Neural progenitor cell (in vitro differentiated cells): ENCODE data around the gene CYB561. TPM values are rescaled to one million over a fixed set of nuclear protein-coding genes. Genes with fewer than 3 reads are reported as not detected.
A peak's percentile ranks its signal among the peaks of the same experiment; 100 is the strongest.

Experiments used
- DNase-seq: peaks from one replicate; pipeline ENCODE4 v3.0.0-alpha.2; 2016; ENCODE audit warnings: low spot score
- H2AFZ ChIP-seq: fragments of 200-600 bp; sonication (generic); replicated peaks from 2 replicates; pipeline ENCODE4 v1.6.1; 2016; ENCODE audit warnings: antibody characterized with exemption
- H3F3A ChIP-seq: fragments of 200-600 bp; sonication (generic); 2 replicates; pipeline ENCODE4 v1.6.1; 2016; ENCODE audit warnings: antibody characterized with exemption, low read depth
- H3K27ac ChIP-seq: fragments of 200-600 bp; sonication (generic); 2 replicates; pipeline ENCODE4 v1.5.1; 2016; ENCODE audit warnings: mild to moderate bottlenecking
- H3K27me3 ChIP-seq: fragments of 200-600 bp; sonication (generic); 2 replicates; pipeline ENCODE4 v1.6.1; 2016; ENCODE audit warnings: mild to moderate bottlenecking, moderate library complexity
- H3K36me3 ChIP-seq: fragments of 200-600 bp; sonication (generic); 2 replicates; pipeline ENCODE4 v1.5.1; 2016
- H3K4me1 ChIP-seq: fragments of 200-600 bp; sonication (generic); 2 replicates; pipeline ENCODE4 v1.6.1; 2016; ENCODE audit warnings: mixed run types
- H3K4me2 ChIP-seq: fragments of 200-600 bp; sonication (generic); 2 replicates; pipeline ENCODE4 v1.6.1; 2016
- H3K4me3 ChIP-seq: fragments of 200-600 bp; sonication (generic); 2 replicates; pipeline ENCODE4 v1.5.1; 2016
- H3K79me2 ChIP-seq: fragments of 200-600 bp; sonication (generic); 2 replicates; pipeline ENCODE4 v1.6.1; 2016; ENCODE audit warnings: low read depth
- H3K9ac ChIP-seq: fragments of 200-600 bp; sonication (generic); 2 replicates; pipeline ENCODE4 v1.6.1; 2016
- H3K9me3 ChIP-seq: fragments of 200-600 bp; sonication (generic); 2 replicates; pipeline ENCODE4 v1.5.1; 2016; ENCODE audit warnings: low read depth
- H4K20me1 ChIP-seq: fragments of 200-600 bp; sonication (generic); 2 replicates; pipeline ENCODE4 v1.6.1; 2016; ENCODE audit warnings: low read depth
- H3K27ac Mint-ChIP-seq: 3 replicates; pipeline ENCODE4 v1.8.0; 2021; ENCODE audit warnings: mixed read lengths
- H3K27me3 Mint-ChIP-seq: 2 replicates; pipeline ENCODE4 v1.8.0; 2022; ENCODE audit warnings: low read depth, mild to moderate bottlenecking, inconsistent platforms, moderate library complexity, mixed read lengths; ENCODE audit not compliant: insufficient read depth
- H3K36me3 Mint-ChIP-seq: 3 replicates; pipeline ENCODE4 v1.8.0; 2021; ENCODE audit warnings: mixed read lengths
- H3K4me1 Mint-ChIP-seq: 3 replicates; pipeline ENCODE4 v1.8.0; 2021; ENCODE audit warnings: mixed read lengths
- H3K4me3 Mint-ChIP-seq: 3 replicates; pipeline ENCODE4 v1.8.0; 2021; ENCODE audit warnings: mild to moderate bottlenecking, moderate library complexity, mixed read lengths
- H3K9me3 Mint-ChIP-seq: 3 replicates; pipeline ENCODE4 v1.8.0; 2020; ENCODE audit warnings: mixed read lengths
- EZH2 ChIP-seq: fragments of 200-600 bp; sonication (generic); IDR thresholded peaks from 2 replicates; pipeline ENCODE4 v1.6.1; 2017; ENCODE audit warnings: antibody characterized with exemption, mild to moderate bottlenecking, moderate library complexity
- EZH2phosphoT487 ChIP-seq: fragments of 200-600 bp; sonication (generic); IDR thresholded peaks from 2 replicates; pipeline ENCODE4 v1.6.1; 2017; ENCODE audit warnings: antibody characterized with exemption
- total RNA-seq: library from RNA; depleted of rRNA; stranded (reverse); fragments of >200 nt; gene quantifications from 2 replicates; pipeline ENCODE4 v1.2.3, GENCODE V29; 2015; ENCODE audit warnings: low replicate concordance
- TF ChIP-seq, protein P1 (sequence below): fragments of 200-600 bp; sonication (generic); IDR thresholded peaks from 2 replicates; pipeline ENCODE4 v1.5.1; 2017; ENCODE audit warnings: antibody characterized with exemption, mild to moderate bottlenecking

The CYB561 gene, protein sequence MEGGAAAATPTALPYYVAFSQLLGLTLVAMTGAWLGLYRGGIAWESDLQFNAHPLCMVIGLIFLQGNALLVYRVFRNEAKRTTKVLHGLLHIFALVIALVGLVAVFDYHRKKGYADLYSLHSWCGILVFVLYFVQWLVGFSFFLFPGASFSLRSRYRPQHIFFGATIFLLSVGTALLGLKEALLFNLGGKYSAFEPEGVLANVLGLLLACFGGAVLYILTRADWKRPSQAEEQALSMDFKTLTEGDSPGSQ
- 4.2 and 7.7 TPM in 2 replicates for total RNA-seq

DNA sequence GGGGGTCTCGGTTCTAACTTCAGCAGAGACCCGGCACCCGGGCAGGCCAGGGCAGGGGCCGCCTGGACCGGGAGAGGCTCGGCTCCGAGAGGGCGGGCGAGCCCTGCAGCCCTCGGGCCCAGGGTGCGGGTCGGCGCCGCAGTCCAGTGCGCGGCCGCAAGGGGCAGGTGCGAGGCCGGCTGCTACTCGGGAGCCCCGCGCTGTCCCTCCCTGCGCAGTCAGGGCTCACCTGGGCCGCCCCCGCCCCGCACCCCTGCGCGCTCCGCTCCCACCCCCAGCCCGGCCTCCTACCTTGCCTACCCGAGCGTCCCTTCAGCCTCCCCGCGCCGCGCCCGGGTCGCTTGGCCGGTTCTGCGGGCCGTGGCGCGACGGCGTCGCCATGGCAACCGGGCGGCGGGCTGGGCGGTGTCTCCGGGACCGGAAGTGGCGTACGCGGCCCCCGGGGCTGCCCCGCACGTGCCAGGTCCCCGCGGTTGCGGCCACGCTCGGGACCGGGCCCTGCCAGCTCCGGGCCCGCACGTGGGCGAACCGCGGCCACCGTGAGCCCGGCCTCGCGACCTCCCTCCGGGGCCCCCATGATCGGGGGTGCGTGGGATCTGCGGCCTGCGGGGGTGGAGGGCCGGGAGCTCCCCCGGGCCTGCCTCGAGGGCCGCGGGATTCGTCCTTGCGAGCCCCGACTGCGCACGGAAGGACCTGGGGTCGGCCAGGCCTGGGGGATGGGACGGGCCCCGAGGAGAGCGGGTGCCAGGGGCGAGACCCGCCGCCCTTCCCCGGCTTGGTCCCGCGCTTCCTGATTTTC, at the start of gene CYB561:
Gene CYB561 (minus strand): TSS at position 353 of the 799 bp plus-strand sequence. CDS start 8,759 bp downstream, outside the sequence.
- no peaks in the 10 kb centered on the region for H3K79me2 ChIP-seq
- H3K9ac ChIP-seq: no peak within 1 kb of the TSS
- peaks cover 10% of the 10 kb centered on the region for H3F3A ChIP-seq
- H3K4me3 Mint-ChIP-seq: peak within 1 kb of the TSS; percentile 85
- H3K4me1 ChIP-seq: no peaks in the 10 kb centered on the region
- H3K9me3 Mint-ChIP-seq: no peaks in the 10 kb centered on the region
- peak within 1 kb of the TSS; percentile 93 for H2AFZ ChIP-seq
- H3K36me3 ChIP-seq: no peaks in the 10 kb centered on the region
- peaks cover 14% of the 10 kb centered on the region for H3K27me3 Mint-ChIP-seq
- DNase-seq: peak; percentile 83
- H3K27me3 ChIP-seq: peaks cover 37% of the 10 kb centered on the region
- H3K27ac Mint-ChIP-seq: no peak within 1 kb of the TSS
- H3K4me1 Mint-ChIP-seq: peaks cover 36% of the 10 kb centered on the region
- H4K20me1 ChIP-seq: peaks cover 5% of the 10 kb centered on the region
- H3K4me2 ChIP-seq: peak within 1 kb of the TSS; percentile 87
- H3K4me3 ChIP-seq: peak within 1 kb of the TSS; percentile 49
- no peaks in the 10 kb centered on the region for H3K9me3 ChIP-seq
- no peaks in the 10 kb centered on the region for H3K36me3 Mint-ChIP-seq
- TF ChIP-seq, protein P1, sequence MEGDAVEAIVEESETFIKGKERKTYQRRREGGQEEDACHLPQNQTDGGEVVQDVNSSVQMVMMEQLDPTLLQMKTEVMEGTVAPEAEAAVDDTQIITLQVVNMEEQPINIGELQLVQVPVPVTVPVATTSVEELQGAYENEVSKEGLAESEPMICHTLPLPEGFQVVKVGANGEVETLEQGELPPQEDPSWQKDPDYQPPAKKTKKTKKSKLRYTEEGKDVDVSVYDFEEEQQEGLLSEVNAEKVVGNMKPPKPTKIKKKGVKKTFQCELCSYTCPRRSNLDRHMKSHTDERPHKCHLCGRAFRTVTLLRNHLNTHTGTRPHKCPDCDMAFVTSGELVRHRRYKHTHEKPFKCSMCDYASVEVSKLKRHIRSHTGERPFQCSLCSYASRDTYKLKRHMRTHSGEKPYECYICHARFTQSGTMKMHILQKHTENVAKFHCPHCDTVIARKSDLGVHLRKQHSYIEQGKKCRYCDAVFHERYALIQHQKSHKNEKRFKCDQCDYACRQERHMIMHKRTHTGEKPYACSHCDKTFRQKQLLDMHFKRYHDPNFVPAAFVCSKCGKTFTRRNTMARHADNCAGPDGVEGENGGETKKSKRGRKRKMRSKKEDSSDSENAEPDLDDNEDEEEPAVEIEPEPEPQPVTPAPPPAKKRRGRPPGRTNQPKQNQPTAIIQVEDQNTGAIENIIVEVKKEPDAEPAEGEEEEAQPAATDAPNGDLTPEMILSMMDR: peak; percentile 68
- TF ChIP-seq EZH2: no peak
- H3K27ac ChIP-seq: no peak within 1 kb of the TSS

DNA sequence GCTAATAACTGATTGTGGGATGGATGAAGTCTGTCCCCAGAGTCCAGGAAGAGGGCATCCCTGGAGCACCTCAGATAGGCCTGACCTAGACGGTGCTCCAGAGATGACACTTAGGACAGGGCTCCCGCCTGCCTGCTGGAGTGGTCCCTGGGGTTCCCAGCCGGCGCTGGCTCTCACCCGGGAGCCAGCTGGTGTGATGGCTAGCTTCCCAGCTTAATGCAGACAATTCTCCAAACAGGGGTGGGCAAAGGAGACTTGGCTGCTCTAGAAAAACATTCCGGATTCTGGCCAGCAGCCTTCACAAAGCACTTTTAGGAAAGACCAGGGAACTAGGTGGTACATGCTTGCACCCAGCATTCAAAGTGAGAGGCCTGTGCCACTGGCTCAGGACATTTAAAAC, 49.4 kb upstream of the CYB561 start:
- no peak for TF ChIP-seq EZH2phosphoT487
- no peak for TF ChIP-seq EZH2
- TF ChIP-seq, protein P1: no peak
- Histone ChIP-seq H4K20me1 (no peaks in the 10 kb centered on the region), H3K9me3 (no peaks in the 10 kb centered on the region), H2AFZ (no peak overlapping the region), H3K27me3 (peaks cover 1% of the 10 kb centered on the region), H3K4me3 (no peak overlapping the region), H3K79me2 (no peaks in the 10 kb centered on the region), H3K4me1 (peaks cover 9% of the 10 kb centered on the region), H3K36me3 (no peaks in the 10 kb centered on the region), H3F3A (no peaks in the 10 kb centered on the region), H3K9ac (no peak overlapping the region), H3K4me2 (no peak overlapping the region), H3K27ac (no peak overlapping the region)
- Mint-ChIP-seq H3K4me3 (no peak overlapping the region), H3K36me3 (no peaks in the 10 kb centered on the region), H3K9me3 (no peaks in the 10 kb centered on the region), H3K27me3 (peaks cover 15% of the 10 kb centered on the region), H3K4me1 (peaks cover 9% of the 10 kb centered on the region), H3K27ac (no peak overlapping the region)
- DNase-seq: no peak

DNA sequence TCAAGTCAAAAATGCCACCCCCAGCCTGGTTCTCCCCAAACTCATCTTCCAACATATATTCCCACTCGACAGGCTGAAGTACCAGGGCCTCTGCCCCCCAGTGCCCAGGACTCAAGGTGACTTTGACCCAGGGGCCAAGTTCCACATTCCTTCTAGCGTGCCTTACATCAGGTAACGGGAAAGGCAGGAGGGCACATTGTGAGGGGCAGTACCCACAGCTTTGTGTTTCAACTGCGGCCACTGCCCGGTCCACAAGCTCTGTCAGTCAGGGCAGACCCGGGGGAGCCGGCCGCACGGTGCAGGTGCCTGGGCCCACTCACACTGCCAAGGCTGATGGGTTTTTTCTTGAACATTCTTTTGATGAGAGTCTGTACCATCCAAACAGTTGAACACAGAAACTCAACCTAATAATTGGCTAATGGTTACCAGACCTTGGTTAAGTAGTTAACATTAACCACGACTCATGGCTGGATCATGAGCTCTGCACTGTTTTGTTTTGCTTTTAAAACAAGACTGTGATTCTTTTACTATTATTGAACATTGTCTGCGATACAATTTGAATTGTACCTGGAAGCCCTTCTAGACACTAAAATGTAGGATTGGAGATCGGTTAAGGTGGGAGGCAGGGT, 48.3 kb upstream of the CYB561 start:
- H3K4me3 Mint-ChIP-seq: no peak overlapping the region
- H3K4me3 ChIP-seq: no peak overlapping the region
- DNase-seq: no peak

More for the DNA sequence above, 48.3 kb upstream of the CYB561 start:
- H4K20me1 ChIP-seq: no peaks in the 10 kb centered on the region
- no peaks in the 10 kb centered on the region for H3K36me3 ChIP-seq
- H3K27me3 ChIP-seq: no peaks in the 10 kb centered on the region
- Mint-ChIP-seq H3K36me3 (no peaks in the 10 kb centered on the region), H3K4me1 (peaks cover 9% of the 10 kb centered on the region), H3K27me3 (peaks cover 8% of the 10 kb centered on the region), H3K27ac (no peak overlapping the region), H3K9me3 (no peaks in the 10 kb centered on the region)
- peaks cover 9% of the 10 kb centered on the region for H3K4me1 ChIP-seq
- H3K79me2 ChIP-seq: no peaks in the 10 kb centered on the region
- no peak overlapping the region for H3K9ac ChIP-seq
- H2AFZ ChIP-seq: no peak overlapping the region
- no peak overlapping the region for H3K4me2 ChIP-seq
- H3F3A ChIP-seq: no peaks in the 10 kb centered on the region
- H3K27ac ChIP-seq: no peak overlapping the region
- no peaks in the 10 kb centered on the region for H3K9me3 ChIP-seq
- TF ChIP-seq EZH2phosphoT487 (no peak), EZH2 (no peak)
- TF ChIP-seq, protein P1: no peak
